NT2/D1 (cell line): ENCODE measurements around the gene AGPAT4.

Source experiments
- SUZ12 ChIP-seq: IDR thresholded peaks from 2 replicates; pipeline ENCODE4 v1.6.1; 2011; ENCODE audit not compliant: insufficient read length, insufficient read depth; ENCODE audit errors: extremely low read depth
- YY1 ChIP-seq: IDR thresholded peaks from 2 replicates; pipeline ENCODE4 v1.6.1; 2011; ENCODE audit not compliant: insufficient read length, insufficient read depth

DNA sequence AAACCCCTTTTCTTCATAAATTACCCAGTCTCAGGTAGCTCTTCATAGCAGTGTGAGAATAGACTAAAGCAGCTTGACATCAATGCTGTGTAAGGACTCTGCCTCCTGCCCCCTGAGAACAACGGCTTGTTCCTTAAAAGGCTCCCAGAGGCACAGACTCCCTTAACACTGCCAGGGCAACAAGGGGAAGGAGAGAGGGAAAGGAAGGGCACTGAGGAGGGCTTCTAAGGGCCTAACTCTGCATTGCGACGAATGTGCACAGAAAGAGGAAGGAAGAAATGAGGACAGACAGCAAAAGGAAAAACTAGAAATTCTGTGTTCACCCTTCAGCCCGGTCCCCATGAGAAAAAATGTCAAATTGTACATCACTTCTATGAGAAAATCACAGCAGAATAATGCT, 74.0 kb downstream of the AGPAT4 start:
- TF ChIP-seq SUZ12 (no peak), YY1 (no peak)
